Breast epithelium (tissue), 4 donors: ENCODE data around the gene DESI1. TPM values are rescaled to one million over a fixed set of nuclear protein-coding genes. Genes with fewer than 3 reads are reported as not detected.

Source experiments
- DNase-seq, 2 donors: peaks; one replicate each; pipeline ENCODE4 v3.0.0-alpha.2; 2019; ENCODE audit warnings: low spot score in 2 of 2
- H3K27ac ChIP-seq, 2 donors: fragments of 200-600 bp; sonication (generic) in 1 of 2; one replicate each; pipeline ENCODE4 v1.5.1; 2016 to 2019; ENCODE audit warnings: mild to moderate bottlenecking in 1 of 2
- H3K27me3 ChIP-seq, 2 donors: fragments of 200-600 bp; sonication (generic) in 1 of 2; one replicate each; pipeline versions ENCODE4 v1.5.1 to v1.6.0; 2017 to 2019; ENCODE audit warnings: control low read depth in 1 of 2, mild to moderate bottlenecking in 1 of 2
- H3K36me3 ChIP-seq: fragments of 200-600 bp; one replicate; pipeline ENCODE4 v1.5.1; 2019
- H3K4me1 ChIP-seq, 2 donors: fragments of 200-600 bp; sonication (generic); one replicate each; pipeline ENCODE4 v1.5.1; 2016 to 2019; ENCODE audit warnings: control low read depth in 1 of 2
- H3K4me3 ChIP-seq, 3 donors: fragments of 200-600 bp; sonication (generic); 1 replicate in 2 of 3; 2 replicates in 1 of 3; pipeline ENCODE4 v1.5.1; 2016 to 2019; ENCODE audit warnings: mild to moderate bottlenecking in 3 of 3, moderate library complexity in 2 of 3
- H3K9me3 ChIP-seq, 2 donors: fragments of 200-600 bp; sonication (generic) in 1 of 2; one replicate each; pipeline ENCODE4 v1.5.1; 2016 to 2019; ENCODE audit warnings: control low read depth in 1 of 2
- CTCF ChIP-seq, 3 donors: fragments of 450-650 bp; IDR thresholded peaks; one replicate each; pipeline ENCODE4 v1.5.1; 2016 to 2017; ENCODE audit warnings: antibody characterized with exemption in 3 of 3, mild to moderate bottlenecking in 3 of 3, moderate library complexity in 3 of 3
- POLR2A ChIP-seq: fragments of 450-650 bp; IDR thresholded peaks from one replicate; pipeline ENCODE4 v1.6.1; 2016; ENCODE audit warnings: antibody characterized with exemption, mild to moderate bottlenecking, moderate library complexity
- POLR2AphosphoS5 ChIP-seq, 3 donors: sonication (generic); formaldehyde crosslinking; IDR thresholded peaks; one replicate each; pipeline ENCODE4 v1.6.1; 2017; ENCODE audit warnings: antibody characterized with exemption in 3 of 3
- intact Hi-C: fragments of 100-400 bp; cut with DNase I; formaldehyde crosslinking; loops from one replicate; pipeline ENCODE4 v1.15.1; 2023; ENCODE audit warnings: low total_unique reads
- total RNA-seq, 3 donors: library from RNA; depleted of rRNA; stranded (reverse); fragments of >200 nt; gene quantifications; one replicate each; pipeline ENCODE4 v1.1.0, GENCODE V29; 2016

DESI1 gene
- total RNA-seq, 3 donors from 2014 or later, result 17.0 to 23.5 (median 21.0) TPM

GRCh38 chr22:41600976-41601375 is 19.9 kb downstream of the DESI1 start:
- H3K4me3 ChIP-seq, result no peak overlapping the region
- DNase-seq, result no peak
- H3K36me3 ChIP-seq, result no peaks in the 10 kb centered on the region
- intact Hi-C loops, result no loop called here
- H3K9me3 ChIP-seq, result no peaks in the 10 kb centered on the region
- H3K4me1 ChIP-seq, result no peaks in the 10 kb centered on the region
- TF ChIP-seq POLR2AphosphoS5 (IDR thresholded peaks at IDR 0.05), result no peak
- no peak for TF ChIP-seq POLR2A
- TF ChIP-seq CTCF (IDR thresholded peaks at IDR 0.05), result no peak
- no peak overlapping the region for H3K27ac ChIP-seq
- no peaks in the 10 kb centered on the region for H3K27me3 ChIP-seq

GRCh38 chr22:41598891-41599635 is 21.8 kb downstream of the DESI1 start:
- Histone ChIP-seq H3K4me3 (no peak overlapping the region), H3K27ac (no peak overlapping the region), H3K36me3 (no peaks in the 10 kb centered on the region), H3K9me3 (no peaks in the 10 kb centered on the region), H3K4me1 (no peaks in the 10 kb centered on the region), H3K27me3 (no peaks in the 10 kb centered on the region)
- TF ChIP-seq CTCF (IDR thresholded peaks at IDR 0.05) (no peak), POLR2AphosphoS5 (IDR thresholded peaks at IDR 0.05) (no peak), POLR2A (no peak)
- no peak for DNase-seq
- intact Hi-C loops, result no loop called here

- no peaks in the 10 kb centered on the region for H3K27me3 ChIP-seq
- H3K36me3 ChIP-seq, result no peaks in the 10 kb centered on the region
- TF ChIP-seq CTCF (IDR thresholded peaks at IDR 0.05) (no peak), POLR2A (no peak), POLR2AphosphoS5 (IDR thresholded peaks at IDR 0.05) (no peak)
- no peak overlapping the region for H3K27ac ChIP-seq
- no peak for DNase-seq
- H3K4me3 ChIP-seq, result no peak overlapping the region
- H3K4me1 ChIP-seq, result no peaks in the 10 kb centered on the region
- no peaks in the 10 kb centered on the region for H3K9me3 ChIP-seq
- intact Hi-C loops, result no loop called here
Measured at GRCh38 chr22:41598081-41598480, 22.8 kb downstream of the DESI1 start.

- H3K4me3 ChIP-seq, result no peak overlapping the region
- H3K36me3 ChIP-seq, result no peaks in the 10 kb centered on the region
- H3K9me3 ChIP-seq, result no peaks in the 10 kb centered on the region
- H3K4me1 ChIP-seq, result no peaks in the 10 kb centered on the region
- peak overlapping the region; percentile 16 to 26 for H3K27ac ChIP-seq
- DNase-seq, result no peak
- intact Hi-C loops, result no loop called here
- TF ChIP-seq POLR2AphosphoS5 (IDR thresholded peaks at IDR 0.05), result no peak
- TF ChIP-seq POLR2A, result no peak
- no peak for TF ChIP-seq CTCF (IDR thresholded peaks at IDR 0.05)
- H3K27me3 ChIP-seq, result no peaks in the 10 kb centered on the region
Measured at GRCh38 chr22:41597635-41597953, 23.2 kb downstream of the DESI1 start.

- no peaks in the 10 kb centered on the region for H3K27me3 ChIP-seq
- intact Hi-C loops, result no loop called here
- H3K4me1 ChIP-seq, result no peaks in the 10 kb centered on the region
- TF ChIP-seq CTCF (IDR thresholded peaks at IDR 0.05), result peak in 2 of 3 donors; percentile 61 to 71
- TF ChIP-seq POLR2AphosphoS5 (IDR thresholded peaks at IDR 0.05), result no peak
- H3K9me3 ChIP-seq, result no peaks in the 10 kb centered on the region
- H3K36me3 ChIP-seq, result no peaks in the 10 kb centered on the region
- peak overlapping the region; percentile 16 to 26 for H3K27ac ChIP-seq
- DNase-seq, result peak; percentile 40 to 60
- H3K4me3 ChIP-seq, result no peak overlapping the region
Measured at GRCh38 chr22:41596776-41597634, 23.8 kb downstream of the DESI1 start.
